ENCODE data around the gene PLEKHM3. TPM values are rescaled to one million over a fixed set of nuclear protein-coding genes. Genes with fewer than 3 reads are reported as not detected.

The PLEKHM3 gene, protein sequence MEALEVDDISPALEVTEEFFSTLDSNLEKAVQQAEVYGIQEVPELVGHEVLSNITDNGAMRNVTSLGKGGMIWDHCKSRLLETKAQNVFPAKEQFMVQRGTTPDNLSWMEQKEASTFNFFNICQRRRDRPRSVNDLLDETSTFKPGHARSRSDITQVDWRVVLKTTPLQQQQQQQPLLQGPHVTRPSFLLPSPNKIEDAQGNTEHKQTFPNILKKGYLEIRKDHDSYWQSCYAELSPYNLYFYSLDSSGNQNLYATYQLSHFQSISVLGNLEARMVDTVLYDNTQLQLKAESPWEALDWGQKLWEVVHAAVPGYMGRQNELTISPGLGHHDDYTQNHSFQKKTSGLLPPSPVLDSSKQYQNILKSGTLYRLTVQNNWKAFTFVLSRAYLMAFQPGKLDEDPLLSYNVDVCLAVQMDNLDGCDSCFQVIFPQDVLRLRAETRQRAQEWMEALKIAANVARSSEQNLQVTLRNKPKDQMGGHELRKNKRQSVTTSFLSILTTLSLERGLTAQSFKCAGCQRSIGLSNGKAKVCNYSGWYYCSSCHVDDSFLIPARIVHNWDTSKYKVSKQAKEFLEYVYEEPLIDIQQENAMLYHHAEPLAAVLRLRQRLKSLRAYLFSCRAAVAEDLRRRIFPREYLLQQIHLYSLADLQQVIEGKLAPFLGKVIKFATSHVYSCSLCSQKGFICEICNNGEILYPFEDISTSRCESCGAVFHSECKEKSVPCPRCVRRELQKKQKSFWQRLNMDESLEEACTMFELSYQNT
- total RNA-seq = 6.1 and 8.4 TPM in 2 replicates

DNA sequence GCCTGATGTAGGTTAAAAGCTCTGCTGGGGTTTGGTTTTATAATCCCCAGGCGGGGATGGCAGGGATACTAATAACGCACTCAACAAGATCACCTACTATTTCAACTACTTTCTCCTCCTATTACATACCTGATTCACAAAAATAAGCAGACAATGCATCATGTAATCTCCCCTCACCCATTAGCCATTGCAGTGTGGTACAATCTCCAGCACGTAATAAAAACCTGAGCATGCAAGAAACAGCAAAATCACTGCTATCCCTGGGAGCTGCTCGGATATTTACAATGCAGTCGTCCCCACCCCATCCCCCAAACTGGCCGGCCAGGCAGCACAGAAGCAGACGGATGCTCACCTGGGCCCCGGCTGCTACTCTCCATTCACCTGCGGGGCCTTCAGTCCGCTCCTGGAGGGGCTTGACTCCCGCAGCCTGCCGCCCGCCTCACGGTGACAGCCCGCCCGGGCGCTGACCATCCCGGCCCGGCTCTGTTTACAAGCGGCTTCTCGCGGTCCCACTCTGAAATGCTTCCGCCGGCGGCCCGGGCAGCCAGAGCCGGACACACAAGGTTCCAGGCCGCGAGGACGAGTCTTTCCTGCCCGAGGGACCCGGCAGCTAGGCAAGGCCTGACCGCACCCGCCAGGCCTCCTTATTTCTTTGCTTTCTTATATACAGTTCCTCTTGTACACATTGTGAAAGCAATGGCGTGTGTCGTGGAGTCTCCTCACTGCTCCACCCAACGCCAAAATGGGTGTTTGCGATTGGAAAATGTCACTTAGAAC lies at the start of gene PLEKHM3:
PLEKHM3 (minus strand) TSS at position 491 of the 777 bp plus-strand sequence. CDS start 23,888 bp downstream, outside the sequence.

Other genes starting within 250 kb of the PLEKHM3 start
- not detected in 2 replicates for gene CRYGD, start 99.0 kb upstream of the PLEKHM3 start, total RNA-seq
- not detected in 2 replicates for gene CRYGC, start 104.3 kb upstream of the PLEKHM3 start, total RNA-seq
- not detected in 2 replicates for gene CRYGB, start 120.6 kb upstream of the PLEKHM3 start, total RNA-seq
- gene CRYGA, start 138.1 kb upstream of the PLEKHM3 start, total RNA-seq = not detected in 2 replicates
- not detected in 2 replicates for gene C2orf80, start 164.5 kb upstream of the PLEKHM3 start, total RNA-seq
- 50.9 and 57.2 TPM in 2 replicates for gene IDH1, start 229.5 kb upstream of the PLEKHM3 start, total RNA-seq
- 14.2 and 15.6 TPM in 2 replicates for gene PIKFYVE, start 240.7 kb upstream of the PLEKHM3 start, total RNA-seq

All from cardiac ventricle fibroblast (primary cell).